Heart left ventricle (tissue), 13 donors: ENCODE measurements around the gene MINDY2.

ENCODE experiments used
- CTCF ChIP-seq, 12 donors: fragments of 200-600 bp; sonication (generic) in 4 of 12; IDR thresholded peaks; one replicate each; pipeline versions ENCODE4 v1.5.0 to v1.8.0; 2018 to 2022; ENCODE audit warnings: antibody characterized with exemption in 12 of 12, mild to moderate bottlenecking in 5 of 12
- POLR2A ChIP-seq, 2 donors: fragments of 450-650 bp; IDR thresholded peaks; one replicate each; pipeline ENCODE4 v1.6.1; 2017; ENCODE audit warnings: antibody characterized with exemption in 2 of 2, mild to moderate bottlenecking in 2 of 2, moderate library complexity in 2 of 2
- donor health status: ischemic (EF 13 %, LVEDD 7.1; RV severe dilation, severe dysfunction).
- donor health status: DM: no; HTN: yes; CAD: no.
- donor health status: DM: no; HTN: no; CAD: no.
- donor health status: ischemic (EF 25% LVEDD 6.9; RV normal size, moderate dysfunction).
- donor health status: ischemic (EF 25% LVEDD 5.7; RV mildly dilated, moderate dysfunction).
- donor health status: ischemic (EF 35%, LVEDD 5.7; RV mildly dilated, moderate dysfunction).
- donor health status: nonischemic (EF 11% LVEDD 7.7; RV severe dilation, severe dysfunction).
- donor health status: DM: yes; HTN: yes; CAD: no.
- donor health status: PGD.
- donor health status: ischemic (EF 29% LVEDD 5.4; RV normal size, mild dysfunction).
- donor health status: nonischemic (EF 23%, LVEDD 6.1; RV moderate dilation, normal function).

- TF ChIP-seq CTCF (IDR thresholded peaks at IDR 0.05) = no peak
- no peak for TF ChIP-seq POLR2A (IDR thresholded peaks at IDR 0.05)
Measured at GRCh38 chr15:58854593-58854992, 83.5 kb downstream of the MINDY2 start.
